Natural killer cell (primary cell): ENCODE results near the gene DUSP3. TPM values are rescaled to one million over a fixed set of nuclear protein-coding genes. Genes with fewer than 3 reads are reported as not detected.

ENCODE experiments used
- ATAC-seq, 3 donors: fragments of 150-1000 bp in 2 of 3; fragments of 200-7000 bp in 1 of 3; cut with Tn5 transposase; 1 replicate in 1 of 3; 2 replicates in 2 of 3; pipeline ENCODE4 v1.10.0; 2021; ENCODE audit warnings: mild to moderate bottlenecking in 2 of 3, moderate library complexity in 2 of 3
- DNase-seq, 2 donors: peaks; one replicate each; pipeline versions ENCODE4 v3.0.0 to v3.0.0-alpha.2; 2013 to 2021; ENCODE audit warnings: mixed read lengths in 1 of 2
- H3K27ac ChIP-seq: one replicate; pipeline ENCODE4 v1.5.1; 2013; ENCODE audit warnings: mild to moderate bottlenecking, low read length
- H3K27me3 ChIP-seq: one replicate; pipeline ENCODE4 v1.6.1; 2013; ENCODE audit warnings: low read length; ENCODE audit not compliant: control insufficient read depth, insufficient read depth
- H3K36me3 ChIP-seq: one replicate; pipeline ENCODE4 v1.6.1; 2013; ENCODE audit warnings: low read length; ENCODE audit not compliant: control insufficient read depth, insufficient read depth
- H3K4me1 ChIP-seq: one replicate; pipeline ENCODE4 v1.6.1; 2013; ENCODE audit warnings: low read length; ENCODE audit not compliant: control insufficient read depth, insufficient read depth
- H3K4me3 ChIP-seq: one replicate; pipeline ENCODE4 v1.5.1; 2013; ENCODE audit warnings: low read length
- H3K9me3 ChIP-seq: one replicate; pipeline ENCODE4 v1.6.1; 2013; ENCODE audit warnings: low read length; ENCODE audit not compliant: control insufficient read depth, insufficient read depth
- H3K27ac Mint-ChIP-seq, 2 donors: one replicate each; pipeline ENCODE4 v1.8.0; 2022; ENCODE audit warnings: mild to moderate bottlenecking in 2 of 2, mixed read lengths in 2 of 2, moderate library complexity in 1 of 2
- H3K27me3 Mint-ChIP-seq, 2 donors: one replicate each; pipeline ENCODE4 v1.8.0; 2022; ENCODE audit warnings: low read depth in 2 of 2, mixed read lengths in 2 of 2
- H3K36me3 Mint-ChIP-seq: one replicate; pipeline ENCODE4 v1.8.0; 2022; ENCODE audit warnings: mixed read lengths
- H3K4me1 Mint-ChIP-seq, 2 donors: one replicate each; pipeline ENCODE4 v1.8.0; 2022; ENCODE audit warnings: mixed read lengths in 2 of 2
- H3K4me3 Mint-ChIP-seq: one replicate; pipeline ENCODE4 v1.8.0; 2022; ENCODE audit warnings: mild to moderate bottlenecking, moderate library complexity, mixed read lengths
- H3K9me3 Mint-ChIP-seq, 2 donors: one replicate each; pipeline ENCODE4 v1.8.0; 2022; ENCODE audit warnings: mixed read lengths in 2 of 2
- WGBS: methylation state at CpG from one replicate; pipeline ENCODE4 v1.1.7; 2013; ENCODE audit warnings: missing lambda C conversion rate; ENCODE audit not compliant: insufficient coverage; 5-methylcytosine and 5-hydroxymethylcytosine counted together
- intact Hi-C: fragments of 100-400 bp; cut with micrococcal nuclease; formaldehyde crosslinking; loops from one replicate; pipeline ENCODE4 v1.14.2; 2022
- total RNA-seq, 4 donors: library from RNA; stranded (reverse); fragments of 120-200 nt in 1 of 4; gene quantifications; one replicate each; pipeline versions ENCODE4 v1.2.3 to v1.2.4, GENCODE V29; 2013 to 2022
- TF ChIP-seq, protein P1 (sequence below): fragments of 200-600 bp; IDR thresholded peaks from one replicate; pipeline ENCODE4 v1.8.0; 2022; ENCODE audit warnings: antibody characterized with exemption

DUSP3 gene
- total RNA-seq, 3 donors from 2014 or later (not counting 1 experiment from before 2014, with no cell fraction given) = 6.3 to 15.9 (median 12.9) TPM

DNA sequence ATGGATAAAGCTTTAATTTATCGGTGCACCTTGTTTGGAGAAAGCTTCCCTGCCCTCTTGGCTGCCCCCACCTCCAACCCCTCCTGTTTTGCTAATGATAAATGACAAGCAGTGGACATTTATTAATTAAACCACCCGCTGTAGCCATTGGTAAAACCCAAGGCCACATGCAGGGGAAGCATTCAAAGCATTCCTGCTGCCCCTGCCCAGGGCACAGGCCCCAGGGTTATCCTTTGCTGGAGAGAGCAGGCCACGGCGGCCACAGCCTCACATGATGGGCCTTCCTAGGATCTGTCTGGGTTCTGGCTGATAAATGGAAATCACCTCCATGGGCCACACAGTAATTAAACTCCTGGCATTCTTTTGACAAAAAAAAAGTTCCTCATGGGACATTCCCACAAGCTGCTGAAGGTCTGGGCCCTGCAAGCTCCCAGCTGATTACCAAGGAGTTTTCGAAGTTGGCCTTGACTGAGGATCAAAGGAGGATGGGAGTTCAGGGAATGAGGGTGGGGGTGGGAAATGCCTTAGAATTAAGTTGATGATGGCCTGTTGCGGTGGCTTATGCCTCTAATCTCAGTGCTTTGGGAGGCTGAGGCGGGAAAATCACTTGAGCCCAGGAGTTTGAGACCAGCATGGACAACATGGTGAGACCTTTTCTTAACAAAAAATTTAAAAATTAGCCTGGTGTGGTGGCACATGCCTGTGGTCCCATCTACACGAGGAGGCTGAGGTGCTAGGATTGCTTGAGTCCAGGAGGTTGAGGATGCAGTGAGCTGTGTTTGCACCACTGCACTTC, 55.7 kb downstream of the DUSP3 start:
- no peak overlapping the region for H3K4me3 ChIP-seq
- TF ChIP-seq, protein P1, sequence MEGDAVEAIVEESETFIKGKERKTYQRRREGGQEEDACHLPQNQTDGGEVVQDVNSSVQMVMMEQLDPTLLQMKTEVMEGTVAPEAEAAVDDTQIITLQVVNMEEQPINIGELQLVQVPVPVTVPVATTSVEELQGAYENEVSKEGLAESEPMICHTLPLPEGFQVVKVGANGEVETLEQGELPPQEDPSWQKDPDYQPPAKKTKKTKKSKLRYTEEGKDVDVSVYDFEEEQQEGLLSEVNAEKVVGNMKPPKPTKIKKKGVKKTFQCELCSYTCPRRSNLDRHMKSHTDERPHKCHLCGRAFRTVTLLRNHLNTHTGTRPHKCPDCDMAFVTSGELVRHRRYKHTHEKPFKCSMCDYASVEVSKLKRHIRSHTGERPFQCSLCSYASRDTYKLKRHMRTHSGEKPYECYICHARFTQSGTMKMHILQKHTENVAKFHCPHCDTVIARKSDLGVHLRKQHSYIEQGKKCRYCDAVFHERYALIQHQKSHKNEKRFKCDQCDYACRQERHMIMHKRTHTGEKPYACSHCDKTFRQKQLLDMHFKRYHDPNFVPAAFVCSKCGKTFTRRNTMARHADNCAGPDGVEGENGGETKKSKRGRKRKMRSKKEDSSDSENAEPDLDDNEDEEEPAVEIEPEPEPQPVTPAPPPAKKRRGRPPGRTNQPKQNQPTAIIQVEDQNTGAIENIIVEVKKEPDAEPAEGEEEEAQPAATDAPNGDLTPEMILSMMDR = no peak
- Mint-ChIP-seq H3K4me1 (peaks cover 12% of the 10 kb centered on the region in 2 donors), H3K27ac (no peak overlapping the region), H3K36me3 (no peaks in the 10 kb centered on the region), H3K27me3 (peaks cover 6 to 27% of the 10 kb centered on the region in 2 donors), H3K9me3 (no peaks in the 10 kb centered on the region), H3K4me3 (no peak overlapping the region)
- ATAC-seq = no peak
- no peaks in the 10 kb centered on the region for H3K36me3 ChIP-seq
- peaks cover 4% of the 10 kb centered on the region for H3K4me1 ChIP-seq
- no peak for DNase-seq
- intact Hi-C loops = no loop called here
- H3K9me3 ChIP-seq = no peaks in the 10 kb centered on the region
- H3K27me3 ChIP-seq = no peaks in the 10 kb centered on the region
- no peak overlapping the region for H3K27ac ChIP-seq
- WGBS = 89% methylated on average over 8 of the region's 8 CpGs

DNA sequence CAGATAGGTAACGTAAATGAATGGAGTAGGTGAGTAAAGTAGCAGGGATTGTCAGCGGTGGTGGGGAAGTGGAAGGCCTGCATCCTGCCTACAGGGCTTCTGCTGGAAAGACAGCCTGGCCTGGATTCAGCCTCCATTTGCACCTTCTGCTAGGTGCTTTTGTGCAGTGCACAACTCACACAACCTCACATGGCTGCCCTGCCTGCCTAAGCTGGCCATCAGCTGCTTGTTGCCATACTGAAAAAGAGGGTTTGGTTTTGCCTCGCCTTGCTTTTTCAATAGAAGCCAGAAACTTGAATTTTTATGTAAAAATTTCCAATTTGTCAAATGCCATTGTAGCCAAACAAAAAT, 56.5 kb downstream of the DUSP3 start:
- ATAC-seq = no peak
- no peaks in the 10 kb centered on the region for H3K36me3 ChIP-seq
- peak overlapping the region in 1 of 2 donors; percentile 91 for H3K27ac Mint-ChIP-seq

DNA sequence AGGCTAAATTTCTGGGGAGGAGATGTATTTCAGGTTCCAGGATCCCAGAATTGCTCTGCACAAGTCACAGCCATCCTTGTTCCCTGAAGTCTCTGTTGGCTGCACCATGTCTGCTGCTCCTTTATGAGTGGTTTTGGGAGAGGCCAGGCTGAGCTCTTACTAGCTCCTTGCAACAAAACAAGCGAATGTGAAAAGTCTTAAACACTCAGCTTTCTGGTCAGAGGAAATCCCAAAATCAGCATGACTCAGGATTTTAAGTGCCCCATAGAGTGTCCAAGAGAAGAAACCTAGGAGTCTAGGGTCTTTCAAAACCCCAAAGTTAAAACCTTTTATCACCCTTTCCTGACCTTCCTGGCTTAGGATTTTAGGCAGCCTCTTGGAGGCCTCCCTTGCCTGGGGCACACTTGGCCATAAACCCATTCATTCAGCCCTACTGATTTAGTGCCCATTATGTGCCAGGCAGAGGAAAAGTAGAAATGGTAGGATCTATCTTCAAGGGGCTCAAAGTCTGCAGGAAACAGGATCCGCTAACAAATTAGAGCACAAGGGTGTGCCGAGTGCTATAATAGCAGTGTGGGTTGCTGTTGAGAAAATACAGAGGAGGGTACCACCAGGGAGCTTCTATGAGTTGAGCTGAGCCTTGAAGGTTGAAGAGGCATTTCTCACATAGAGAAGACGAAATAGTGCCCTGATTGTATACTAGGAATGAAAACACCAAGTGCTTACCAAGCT, 57.1 kb downstream of the DUSP3 start:
- H3K27me3 ChIP-seq = peaks cover 4% of the 10 kb centered on the region
- no peaks in the 10 kb centered on the region for H3K9me3 ChIP-seq
- intact Hi-C loops = loop anchor here (2.0 kb wide), 1 partner anchor 21 kb away; no protein-coding TSS in a partner anchor
- no peaks in the 10 kb centered on the region for H3K36me3 ChIP-seq
- no peak overlapping the region for H3K4me3 ChIP-seq
- H3K9me3 Mint-ChIP-seq = no peaks in the 10 kb centered on the region
- H3K4me1 Mint-ChIP-seq = peaks cover 12% of the 10 kb centered on the region in 2 donors
- ATAC-seq (no peak), DNase-seq (no peak)
- H3K27me3 Mint-ChIP-seq = peaks cover 11 to 25% of the 10 kb centered on the region in 2 donors
- TF ChIP-seq, protein P1 = no peak
- no peaks in the 10 kb centered on the region for H3K36me3 Mint-ChIP-seq
- WGBS = 95% methylated on average over 4 of the region's 4 CpGs
- H3K4me3 Mint-ChIP-seq = peak overlapping the region; percentile 95
- peaks cover 4% of the 10 kb centered on the region for H3K4me1 ChIP-seq
- H3K27ac Mint-ChIP-seq = peak overlapping the region in 1 of 2 donors; percentile 91
- H3K27ac ChIP-seq = no peak overlapping the region

More for the DNA sequence above, 56.5 kb downstream of the DUSP3 start:
- H3K4me1 Mint-ChIP-seq = peaks cover 12% of the 10 kb centered on the region in 2 donors
- H3K4me3 ChIP-seq = no peak overlapping the region
- TF ChIP-seq, protein P1 = no peak
- H3K36me3 Mint-ChIP-seq = no peaks in the 10 kb centered on the region
- H3K9me3 ChIP-seq = no peaks in the 10 kb centered on the region
- H3K27ac ChIP-seq = no peak overlapping the region
- 98% methylated on average over 3 of the region's 3 CpGs for WGBS
- H3K9me3 Mint-ChIP-seq = no peaks in the 10 kb centered on the region
- intact Hi-C loops = no loop called here
- H3K4me3 Mint-ChIP-seq = no peak overlapping the region
- no peak for DNase-seq
- H3K27me3 ChIP-seq = no peaks in the 10 kb centered on the region
- peaks cover 8 to 27% of the 10 kb centered on the region in 2 donors for H3K27me3 Mint-ChIP-seq
- H3K4me1 ChIP-seq = peaks cover 4% of the 10 kb centered on the region
